Caki2 (cell line): ENCODE results near the gene CEMIP2. TPM values are rescaled to one million over a fixed set of nuclear protein-coding genes. Genes with fewer than 3 reads are reported as not detected.
"Not testable (repeated sequence)": the region's sequence is repeated elsewhere in the genome, so short reads cannot be mapped to it uniquely, and the experiment has no call there.

Experiments
- DNase-seq: peaks from one replicate; pipeline ENCODE4 v3.0.0-alpha.2; 2015; ENCODE audit warnings: low read depth
- in situ Hi-C: cut with HindIII; loops from 2 replicates; pipeline ENCODE4 v1.10.0; 2016; ENCODE audit warnings: low sequenced_read_pairs, low pct_unique_long_range_greater_than_20kb, mixed read lengths
- total RNA-seq: library from RNA; depleted of rRNA; stranded (reverse); fragments of >200 nt; shearing (Covaris generic); gene quantifications from 2 replicates; pipeline ENCODE4 v1.2.3, GENCODE V29; 2014; ENCODE audit warnings: low replicate concordance

The CEMIP2 gene
- total RNA-seq, 1 experiment from 2014 or later: 43.2 TPM

DNA sequence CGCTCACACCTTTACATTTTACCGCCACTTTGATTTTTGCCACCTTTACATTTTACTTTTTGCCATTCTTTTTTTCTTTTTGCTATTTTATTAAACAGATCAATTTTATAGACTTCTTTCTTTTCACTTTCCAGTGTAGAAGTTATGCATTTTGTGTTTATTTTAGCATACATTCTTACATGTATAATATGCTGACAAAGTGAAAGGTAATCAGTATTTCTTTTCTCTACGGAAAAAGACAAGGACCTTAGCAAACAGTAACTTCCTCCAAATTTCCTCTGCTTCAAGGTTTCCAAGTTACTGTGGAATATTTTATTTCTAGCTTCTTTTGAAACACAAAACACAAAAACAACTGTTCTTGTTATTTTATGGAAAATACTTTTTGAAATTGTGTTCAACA, 97.0 kb downstream of the CEMIP2 start:
- in situ Hi-C loops: no loop called here
- no peak for DNase-seq

DNA sequence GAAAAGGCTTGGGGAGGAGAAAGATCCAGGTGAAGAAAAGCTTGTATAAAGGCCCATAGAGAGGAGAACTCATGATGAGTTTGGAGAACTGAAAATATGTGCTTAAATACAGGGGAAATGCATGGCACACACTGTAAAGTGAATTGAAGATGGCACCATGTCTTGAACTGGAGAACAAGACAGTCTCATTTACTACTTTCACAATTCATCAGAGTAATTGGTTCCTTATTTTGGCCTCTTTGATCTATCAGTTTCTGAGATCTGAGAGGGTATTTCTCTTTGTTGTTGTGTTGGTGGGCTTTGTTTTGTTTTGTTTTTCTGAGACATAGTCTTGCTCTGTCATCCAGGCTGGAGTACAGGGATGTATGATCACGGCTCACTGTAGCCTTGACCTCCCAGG, 98.2 kb downstream of the CEMIP2 start:
- no peak for DNase-seq
- in situ Hi-C loops: no loop called here

DNA sequence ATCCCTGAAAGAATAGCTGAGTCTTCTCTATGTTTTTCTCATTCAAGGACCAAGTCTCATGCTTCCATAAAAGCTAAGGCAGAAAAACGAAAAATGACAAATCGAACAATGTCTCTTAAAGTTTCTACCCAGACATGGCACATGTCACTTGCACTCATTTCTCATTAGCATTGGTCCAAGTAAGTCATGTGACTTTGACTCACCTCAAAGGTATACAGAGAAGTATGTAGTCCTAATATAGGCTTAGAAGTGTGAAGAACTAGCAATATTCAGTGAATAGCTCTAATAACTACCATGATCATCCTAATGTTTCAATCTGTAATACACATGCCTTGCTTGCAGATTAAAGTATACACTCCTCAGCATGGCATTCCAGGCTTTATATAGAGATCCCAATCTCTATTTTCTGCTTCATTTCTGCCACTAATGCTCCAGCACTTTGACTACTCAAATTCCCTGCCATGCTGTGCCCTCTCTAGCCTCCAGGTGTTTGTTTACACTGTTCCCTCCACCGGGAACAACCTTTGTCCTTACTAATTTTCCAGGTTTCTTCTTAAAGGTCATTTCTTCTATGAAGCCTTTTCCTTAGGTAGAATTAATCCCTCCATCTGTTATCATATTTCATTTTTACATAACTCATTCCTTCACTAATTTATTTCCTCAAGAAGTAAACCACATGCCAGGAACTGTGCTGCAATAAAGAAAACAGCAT, 98.9 kb downstream of the CEMIP2 start:
- in situ Hi-C loops: no loop called here
- no peak for DNase-seq

DNA sequence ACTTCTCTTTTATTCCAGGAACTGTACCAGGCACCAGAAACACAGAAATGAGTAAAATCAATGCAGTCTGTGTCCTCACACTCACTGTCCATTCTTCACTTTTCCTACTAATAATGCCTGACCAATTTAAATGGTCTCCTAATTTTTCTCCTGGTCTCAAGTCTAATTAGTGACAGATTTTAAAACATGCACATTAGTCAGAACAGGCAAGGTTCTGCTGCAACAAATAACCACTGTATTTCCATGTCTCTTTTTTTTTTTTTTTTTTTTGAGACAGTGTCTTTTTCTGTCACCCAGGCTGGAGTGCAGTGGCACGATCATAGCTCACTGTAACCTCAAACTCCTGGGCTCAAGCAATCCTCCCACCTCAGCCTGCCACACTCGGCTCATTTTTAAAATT, 99.6 kb downstream of the CEMIP2 start:
- DNase-seq: no peak
- in situ Hi-C loops: no loop called here

DNA sequence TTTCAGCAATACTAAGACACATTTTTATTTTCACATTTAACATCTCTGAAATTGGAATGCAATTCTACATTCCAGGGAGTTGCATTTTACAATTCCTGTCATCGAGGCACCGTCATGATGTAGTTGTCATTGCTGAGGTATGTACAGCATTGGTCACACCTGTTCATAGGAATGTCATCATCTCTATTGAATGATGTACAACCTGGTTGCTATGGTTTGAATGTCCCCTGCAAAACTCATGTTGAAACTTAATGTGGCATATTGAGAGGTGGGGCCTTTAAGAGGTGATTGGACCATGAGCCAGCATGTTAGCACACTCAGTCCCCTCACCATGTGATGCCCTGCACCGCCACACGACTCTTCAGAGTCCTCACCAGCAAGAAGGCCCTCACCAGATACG, 103.1 kb downstream of the CEMIP2 start:
- no peak for DNase-seq
- in situ Hi-C loops: no loop called here

DNA sequence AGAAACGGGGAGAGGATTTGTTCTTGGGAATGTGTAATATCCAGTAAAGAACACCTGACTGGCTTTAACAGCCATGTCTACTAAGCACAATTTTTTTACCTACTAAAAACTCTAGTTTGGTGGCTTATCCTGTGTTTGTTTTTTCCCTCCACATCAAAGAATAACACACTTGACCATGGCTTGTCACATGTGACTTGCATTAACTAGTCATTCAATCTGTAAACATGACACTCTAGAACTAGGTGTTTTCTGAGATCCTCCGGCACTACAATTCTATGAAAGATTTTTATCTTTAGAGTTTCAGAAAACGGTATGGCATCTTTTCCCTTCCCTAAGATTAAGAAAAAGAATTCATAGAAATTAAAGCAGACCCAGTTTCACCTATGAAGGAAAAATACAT, 103.7 kb downstream of the CEMIP2 start:
- in situ Hi-C loops: no loop called here
- no peak for DNase-seq

DNA sequence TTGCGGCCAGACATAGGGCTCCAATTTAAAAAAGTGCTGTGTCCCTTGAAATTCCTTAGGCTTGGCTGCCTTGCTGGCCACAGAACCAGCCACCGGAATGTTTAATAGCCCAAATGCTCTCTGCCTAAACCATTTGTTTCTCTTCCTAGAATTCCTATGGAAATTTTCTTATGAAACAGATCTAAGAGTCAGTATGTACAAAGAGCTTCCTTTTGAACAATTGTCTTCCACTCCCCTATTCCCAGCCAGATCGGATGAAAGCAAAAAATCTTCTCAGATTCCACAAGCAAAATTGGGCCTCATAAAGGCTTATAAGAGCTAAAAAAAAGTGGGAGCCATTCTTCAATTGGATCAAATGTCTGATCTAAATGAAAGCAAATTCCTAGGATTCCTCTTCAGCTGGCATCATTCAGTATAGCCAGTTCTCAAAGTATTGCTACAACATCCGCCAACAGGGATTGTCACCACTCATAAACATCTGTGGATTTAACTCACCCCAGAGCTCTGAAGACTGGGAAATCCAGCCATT, 104.3 kb downstream of the CEMIP2 start:
- in situ Hi-C loops: no loop called here
- DNase-seq: no peak

DNA sequence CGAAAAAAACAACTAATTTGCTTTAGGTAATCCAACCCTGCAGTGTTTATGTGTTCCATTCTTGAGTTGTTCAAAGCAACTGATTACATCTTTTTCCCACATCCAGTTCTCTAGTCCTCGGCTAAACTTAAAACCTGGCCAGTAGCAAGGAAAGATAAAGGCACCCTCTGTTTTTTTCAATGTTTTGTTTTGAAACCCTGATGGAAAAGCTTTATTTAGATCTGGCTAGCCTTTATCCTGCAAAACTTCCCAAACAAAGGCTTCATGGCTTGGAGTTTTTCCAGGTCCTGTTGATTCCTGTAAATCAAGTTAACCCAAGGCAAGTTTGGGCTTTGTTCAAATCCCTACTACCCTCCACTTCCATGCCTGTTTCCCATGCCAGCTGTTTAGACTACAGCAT, 105.1 kb downstream of the CEMIP2 start:
- no peak for DNase-seq
- in situ Hi-C loops: no loop called here

DNA sequence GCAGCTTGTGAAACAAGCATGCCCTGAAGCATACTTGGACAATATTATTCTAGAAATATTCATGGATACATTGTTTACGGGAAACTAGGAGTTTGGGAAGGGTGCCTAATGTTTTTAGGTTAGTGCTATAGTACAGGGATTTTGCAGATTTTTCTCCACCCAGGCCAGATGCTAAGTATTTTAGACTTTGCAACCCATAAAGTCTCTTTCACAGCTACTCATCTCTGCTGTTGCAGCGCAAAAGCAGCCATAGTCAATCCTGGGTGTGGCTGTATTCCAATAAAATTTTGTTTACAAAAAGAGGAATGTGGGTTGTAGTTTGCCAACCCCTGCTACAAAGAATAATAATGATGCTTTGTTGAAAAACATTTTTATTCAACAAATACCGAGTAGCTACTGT, 106.2 kb downstream of the CEMIP2 start:
- in situ Hi-C loops: no loop called here
- DNase-seq: no peak

DNA sequence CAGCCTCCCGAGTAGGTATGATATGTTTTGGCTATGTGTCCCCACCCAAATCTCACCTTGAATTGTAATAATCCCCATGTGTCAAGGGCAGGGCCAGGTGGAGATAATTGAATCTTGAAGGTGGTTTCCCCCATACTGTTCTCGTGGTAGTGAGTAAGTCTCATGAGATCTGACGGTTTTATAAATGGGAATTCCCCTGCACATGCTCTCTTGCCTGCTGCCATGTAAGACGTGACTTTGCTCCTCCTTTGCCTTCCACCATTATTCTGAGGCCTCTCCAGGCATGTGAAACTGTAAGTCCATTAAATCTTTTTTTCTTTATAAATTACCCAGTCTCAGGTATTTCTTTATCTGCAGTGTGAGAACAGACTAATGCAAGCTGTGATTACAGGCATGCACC, 111.0 kb downstream of the CEMIP2 start:
- in situ Hi-C loops, DNase-seq: not testable (repeated sequence)

DNA sequence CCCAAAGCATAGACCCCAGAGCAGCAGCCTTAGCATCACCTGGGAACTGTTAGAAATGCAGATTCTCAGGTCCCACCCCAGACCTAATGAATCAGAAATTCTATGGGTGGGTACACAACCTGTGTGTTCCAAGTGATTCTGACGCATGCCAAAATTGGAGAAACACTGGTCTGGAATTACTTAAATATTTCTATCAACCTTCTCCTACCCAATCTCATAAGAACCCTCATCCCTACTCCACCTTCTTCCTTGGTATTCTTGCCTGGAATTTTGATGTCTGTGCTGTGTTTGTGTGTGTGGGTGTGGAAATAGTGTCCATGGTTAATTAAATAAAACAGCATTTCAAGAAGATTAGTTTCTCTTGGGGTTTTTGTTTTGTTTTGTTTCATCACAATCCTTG, 111.8 kb downstream of the CEMIP2 start:
- in situ Hi-C loops: no loop called here
- no peak for DNase-seq

DNA sequence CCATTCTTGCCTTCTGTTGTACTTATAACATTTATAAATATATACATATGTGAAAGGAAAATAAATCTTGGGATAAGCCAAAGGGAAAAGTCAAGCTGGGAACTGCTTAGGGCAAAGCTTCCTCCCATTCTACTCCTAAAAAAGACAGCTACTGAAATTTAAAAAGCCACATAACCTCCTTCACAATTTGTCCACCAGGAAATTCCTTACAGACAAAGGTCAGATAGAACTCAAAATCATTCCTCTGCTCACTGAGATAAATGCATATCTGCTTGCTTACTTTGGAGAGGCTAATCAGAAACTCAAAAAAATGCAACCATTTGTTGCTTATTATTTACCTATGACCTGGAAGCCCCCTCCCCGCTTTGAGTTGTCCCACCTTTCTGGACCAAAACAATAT, 112.5 kb downstream of the CEMIP2 start:
- DNase-seq: no peak
- in situ Hi-C loops: no loop called here

DNA sequence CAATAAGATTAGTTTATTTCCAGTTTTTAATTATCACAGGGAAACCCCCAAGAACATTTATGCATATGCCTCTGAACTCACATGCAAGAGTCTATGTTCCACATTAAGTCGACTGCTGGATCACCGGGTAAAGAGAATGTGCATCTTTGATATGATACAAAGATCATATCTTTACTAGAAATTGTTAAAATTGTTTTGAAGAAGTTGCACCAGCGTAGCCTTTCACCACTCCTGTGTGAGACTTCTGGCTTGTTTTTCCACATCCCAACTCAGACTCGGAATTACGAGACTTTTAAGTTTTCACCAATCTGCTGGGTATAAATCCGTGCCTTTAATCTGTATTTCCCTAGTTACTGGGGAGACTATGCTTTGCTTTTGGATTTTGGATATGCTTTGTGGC, 113.2 kb downstream of the CEMIP2 start:
- in situ Hi-C loops: no loop called here
- DNase-seq: no peak

DNA sequence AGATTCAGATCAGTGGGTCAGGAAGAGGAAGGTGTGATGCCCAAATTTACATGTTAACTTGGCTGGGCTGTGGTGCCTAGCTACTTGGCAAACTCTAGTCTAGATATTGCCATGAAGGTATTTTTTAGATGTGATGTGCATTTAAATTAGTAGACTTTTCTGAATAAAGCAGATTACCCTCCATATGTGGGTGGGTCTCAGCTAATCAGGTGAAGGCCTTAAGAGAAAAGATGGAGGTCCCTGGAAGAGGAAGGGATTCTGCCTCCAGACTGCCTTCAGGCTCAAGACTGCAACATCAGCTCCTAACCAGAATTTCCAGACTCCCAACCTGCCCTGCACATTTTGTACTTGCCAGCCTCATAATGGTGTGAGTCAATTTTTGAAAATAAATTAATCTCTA, 115.8 kb downstream of the CEMIP2 start:
- no peak for DNase-seq
- in situ Hi-C loops: no loop called here

DNA sequence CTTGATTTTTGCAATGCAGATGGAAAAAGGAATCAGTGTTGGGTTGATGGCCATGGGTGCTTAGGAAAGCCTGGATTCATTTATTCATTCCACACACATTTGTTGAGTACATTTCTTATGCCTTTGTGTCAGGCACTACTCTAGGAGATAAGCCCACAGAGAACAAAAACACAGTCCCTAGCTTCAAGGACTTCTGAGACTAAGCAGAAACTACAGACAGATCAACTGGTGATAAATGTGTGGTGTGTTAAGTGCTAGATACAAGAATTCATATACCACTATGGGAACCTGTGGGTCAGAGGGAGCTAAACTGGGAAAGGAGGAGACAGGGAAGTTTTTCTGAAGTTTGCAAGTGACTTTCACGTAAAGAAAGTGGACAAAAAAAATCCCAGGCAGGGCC, 119.9 kb downstream of the CEMIP2 start:
- in situ Hi-C loops: no loop called here

DNA sequence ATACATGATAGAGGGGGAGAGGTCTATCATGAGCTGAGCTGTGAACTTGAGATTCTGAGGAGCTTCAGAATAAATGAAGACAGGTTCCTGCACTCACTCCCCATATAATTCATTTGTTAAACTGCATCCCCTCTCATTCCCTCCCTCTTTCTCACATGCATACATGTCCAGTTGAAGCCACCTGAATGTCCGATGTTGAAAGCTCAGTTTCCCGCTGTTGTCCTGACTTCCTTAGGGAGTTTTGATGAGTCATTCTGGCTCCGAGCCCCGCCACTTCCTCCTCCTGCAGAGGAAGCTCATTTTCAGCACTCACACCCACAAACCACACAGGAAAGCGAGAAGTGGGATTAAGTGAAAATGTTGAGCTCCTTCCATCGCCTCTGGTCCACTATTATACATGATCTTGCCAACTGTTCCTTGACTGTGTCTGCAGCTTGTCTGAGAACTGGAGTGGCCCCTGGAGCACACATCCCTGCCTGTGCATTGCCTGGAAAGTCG, 121.2 kb downstream of the CEMIP2 start:
- DNase-seq: no peak
- in situ Hi-C loops: no loop called here

More for the DNA sequence above, 119.9 kb downstream of the CEMIP2 start:
- no peak for DNase-seq

DNA sequence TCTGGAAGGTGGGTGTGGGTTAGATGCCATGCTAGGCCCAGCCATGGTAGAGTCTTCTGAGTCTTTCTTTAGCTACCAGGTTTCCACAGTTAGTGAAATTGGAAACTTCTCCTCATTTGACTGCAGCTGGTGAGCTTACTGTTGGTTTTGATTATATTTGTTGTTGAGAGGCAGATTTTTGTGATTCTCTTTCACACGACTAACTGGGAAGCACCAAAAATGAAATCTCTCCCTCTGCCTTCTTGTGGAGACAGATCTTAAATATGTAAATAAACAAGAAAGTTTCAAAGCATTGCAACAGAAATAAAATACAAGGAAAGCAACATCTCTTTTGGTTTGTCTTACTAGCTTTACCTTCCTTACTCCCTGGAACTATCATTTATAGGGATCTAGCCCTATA, 122.2 kb downstream of the CEMIP2 start:
- in situ Hi-C loops: no loop called here
- DNase-seq: no peak

DNA sequence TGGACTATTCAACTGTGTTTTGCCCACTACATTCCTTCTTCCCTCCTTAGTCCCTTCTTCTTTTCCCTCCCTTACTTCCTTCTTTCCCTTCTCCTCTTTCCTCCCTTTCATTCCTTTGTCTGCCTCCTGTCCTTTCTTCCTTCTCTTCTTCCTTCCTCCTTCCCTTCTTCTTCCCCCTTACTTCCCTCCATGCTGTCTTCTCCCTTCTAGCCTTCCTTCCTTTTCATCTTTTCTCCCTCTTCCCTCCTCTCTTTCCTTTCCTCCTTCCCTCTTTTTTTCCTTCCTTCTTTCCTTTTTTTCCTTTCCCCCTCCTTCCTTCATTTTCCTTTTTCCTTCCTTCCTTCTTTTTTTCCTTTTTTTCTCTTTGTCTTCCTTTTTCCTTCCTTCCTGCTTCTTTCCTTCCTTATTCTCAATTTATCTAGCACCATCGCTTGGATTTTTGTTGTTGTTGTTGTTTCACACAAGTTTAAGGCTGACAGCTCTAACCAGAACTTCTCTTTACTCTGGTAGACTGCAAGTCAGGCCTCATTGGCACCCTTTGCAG, 123.4 kb downstream of the CEMIP2 start:
- in situ Hi-C loops: no loop called here

DNA sequence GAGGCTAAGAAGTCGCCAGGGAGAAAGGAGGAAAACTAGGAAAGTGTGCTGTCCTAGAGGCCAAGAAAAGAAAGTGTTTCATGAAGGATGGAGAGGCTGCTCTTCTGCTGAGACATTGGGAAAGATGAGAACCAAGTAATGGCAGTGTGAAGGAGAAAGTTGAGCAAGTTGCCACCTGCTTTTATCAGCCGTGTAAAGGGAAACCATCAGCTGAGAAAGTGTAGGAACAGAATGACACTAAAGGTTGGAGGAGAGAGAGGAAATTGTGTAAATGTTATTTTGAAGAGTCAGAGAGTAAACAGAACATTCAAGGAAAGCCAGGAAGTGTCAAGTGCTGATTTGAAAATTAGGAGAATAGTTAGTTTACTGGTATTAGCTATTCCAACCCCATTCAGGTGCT, 125.0 kb downstream of the CEMIP2 start:
- in situ Hi-C loops: no loop called here
- no peak for DNase-seq

More for the DNA sequence above, 123.4 kb downstream of the CEMIP2 start:
- no peak for DNase-seq

DNA sequence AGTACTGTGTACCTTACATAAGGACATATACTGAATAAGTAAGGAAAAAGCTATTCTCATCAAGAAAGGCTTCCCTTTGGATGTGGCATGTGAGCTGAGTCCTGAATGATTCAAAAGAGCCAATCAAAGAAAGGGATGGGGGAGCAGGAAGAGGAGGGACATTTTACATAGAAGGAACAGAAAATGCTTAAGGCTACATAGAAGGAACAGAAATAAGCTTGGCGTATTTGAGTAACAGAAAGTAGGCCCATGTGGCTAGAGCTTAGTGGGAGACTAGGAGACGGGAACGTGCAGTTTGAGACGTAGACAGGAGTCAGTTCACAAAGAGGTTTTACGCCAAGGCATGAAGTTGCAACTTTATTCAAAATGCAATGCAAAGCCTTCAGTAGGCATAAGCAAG, 126.3 kb downstream of the CEMIP2 start:
- no peak for DNase-seq
- in situ Hi-C loops: no loop called here
